Measurements from ENCODE around the gene PSPH.

GRCh38 chr7:56051339-56052191 lies at the start of gene PSPH, which contains the start of gene CCT6A:
- TF ChIP-seq EZH2 (IDR thresholded peaks at IDR 0.05; ENCODE audit: low read depth): no peak
- TF ChIP-seq CTCF (conservative IDR thresholded peaks at IDR 0.05): no peak
